Motor neuron (in vitro differentiated cells): Measurements from ENCODE around the gene PSD4. TPM values are rescaled to one million over a fixed set of nuclear protein-coding genes. Genes with fewer than 3 reads are reported as not detected.

ENCODE experiments used
- ATAC-seq, 8 experiments: fragments of 200-7000 bp; cut with Tn5 transposase; replicated peaks in 6 of 8; 2 replicates each; pipeline ENCODE4 v1.8.0; 2021; ENCODE audit warnings: mild to moderate bottlenecking in 8 of 8, moderate library complexity in 8 of 8
- H3K27ac ChIP-seq, 2 donors: fragments of 250-450 bp; sonication (Bioruptor Pico); 2 replicates each; pipeline ENCODE4 v1.9.0; 2021; ENCODE audit warnings: antibody characterized with exemption in 2 of 2, mild to moderate bottlenecking in 2 of 2, moderate library complexity in 1 of 2
- H3K4me1 ChIP-seq, 2 donors: fragments of 250-450 bp; sonication (Bioruptor Pico); replicated peaks in 1 of 2; 2 replicates each; pipeline ENCODE4 v1.6.1; 2021; ENCODE audit warnings: antibody characterized with exemption in 2 of 2, mild to moderate bottlenecking in 2 of 2, moderate library complexity in 1 of 2
- H3K4me3 ChIP-seq, 5 donors: fragments of 250-450 bp; sonication (Bioruptor Pico); 2 replicates each; pipeline ENCODE4 v1.9.0; 2021; ENCODE audit warnings: antibody characterized with exemption in 5 of 5, mild to moderate bottlenecking in 5 of 5, moderate library complexity in 4 of 5
- WGBS, 10 experiments: fragments of 450-650 bp; shearing (Covaris generic); methylation state at CpG; one replicate each; pipeline ENCODE4 v1.0.0; 2022; 5-methylcytosine and 5-hydroxymethylcytosine counted together
- in situ Hi-C, 9 experiments: fragments of 400-800 bp; cut with MboI; loops; one replicate each; pipeline ENCODE4 v1.15.0; 2021; ENCODE audit warnings: low sequenced_read_pairs in 9 of 9, low pct_unique_long_range_greater_than_20kb in 2 of 9; ENCODE audit not compliant: unreplicated experiment in 9 of 9
- total RNA-seq, 8 experiments: library from RNA; unstranded; fragments of 300-600 nt; gene quantifications; 2 replicates each; pipeline versions ENCODE4 v1.2.3 to v1.2.4, GENCODE V29; 2022

Gene PSD4
- total RNA-seq, 8 experiments from 2014 or later, result 0.37 to 9.1 (median 1.3) TPM

DNA sequence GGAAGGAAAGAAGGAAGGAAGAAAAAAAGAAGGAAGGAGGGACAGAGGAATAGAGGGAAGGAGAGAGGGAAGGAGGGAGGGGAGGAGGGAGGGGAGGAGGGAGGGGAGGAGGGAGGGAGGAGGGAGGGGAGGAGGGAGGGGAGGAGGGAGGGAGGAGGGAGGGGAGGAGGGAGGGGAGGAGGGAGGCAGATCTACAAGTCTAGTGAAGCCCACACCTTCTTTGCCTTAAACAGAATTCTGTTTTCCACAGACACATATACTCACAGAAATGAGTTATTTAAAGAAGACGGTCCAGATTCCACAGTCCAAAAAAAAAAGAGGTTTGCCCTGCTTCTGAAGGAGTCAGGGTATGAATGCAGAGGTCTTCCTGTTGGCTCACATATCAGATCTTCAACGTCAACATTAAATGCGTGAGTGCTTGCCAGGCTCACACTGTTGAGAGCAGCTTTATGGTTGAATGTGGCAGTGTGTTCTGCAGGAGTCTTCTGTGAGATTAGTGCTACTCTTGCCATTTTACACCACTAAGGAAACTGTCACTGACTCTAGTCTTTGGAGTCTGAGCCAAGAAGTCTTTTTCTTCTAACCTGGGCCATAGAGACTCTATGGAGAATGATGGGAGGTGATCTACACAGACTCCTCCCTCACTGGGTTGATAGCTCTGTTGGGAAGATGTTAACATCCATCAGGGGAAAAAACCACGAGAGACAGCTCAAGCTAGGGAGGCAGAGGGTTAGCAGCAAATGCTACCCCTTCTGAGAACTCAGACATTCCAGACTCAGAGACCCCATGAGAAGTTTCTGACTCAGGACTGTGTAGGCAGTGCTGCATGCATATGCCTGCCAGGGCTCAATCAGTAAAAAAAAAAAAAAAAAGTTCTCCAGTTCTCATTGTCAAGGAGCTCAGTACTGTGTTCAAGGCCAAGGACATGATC lies 81.6 kb downstream of the PSD4 start:
- no peak overlapping the region for H3K4me3 ChIP-seq
- H3K4me1 ChIP-seq, result no peaks in the 10 kb centered on the region
- in situ Hi-C loops, result loop anchor here in 1 of 9 experiments (25.0 kb wide), 1 partner anchor 107 kb away; no protein-coding TSS in a partner anchor
- ATAC-seq, result no peak
- no peak overlapping the region for H3K27ac ChIP-seq
- 0 to 100% (median 69%) methylated on average over 1 to 4 of the region's 4 CpGs; no CpG with 5 or more reads in 2 of the 10 experiments for WGBS, 10 experiments

DNA sequence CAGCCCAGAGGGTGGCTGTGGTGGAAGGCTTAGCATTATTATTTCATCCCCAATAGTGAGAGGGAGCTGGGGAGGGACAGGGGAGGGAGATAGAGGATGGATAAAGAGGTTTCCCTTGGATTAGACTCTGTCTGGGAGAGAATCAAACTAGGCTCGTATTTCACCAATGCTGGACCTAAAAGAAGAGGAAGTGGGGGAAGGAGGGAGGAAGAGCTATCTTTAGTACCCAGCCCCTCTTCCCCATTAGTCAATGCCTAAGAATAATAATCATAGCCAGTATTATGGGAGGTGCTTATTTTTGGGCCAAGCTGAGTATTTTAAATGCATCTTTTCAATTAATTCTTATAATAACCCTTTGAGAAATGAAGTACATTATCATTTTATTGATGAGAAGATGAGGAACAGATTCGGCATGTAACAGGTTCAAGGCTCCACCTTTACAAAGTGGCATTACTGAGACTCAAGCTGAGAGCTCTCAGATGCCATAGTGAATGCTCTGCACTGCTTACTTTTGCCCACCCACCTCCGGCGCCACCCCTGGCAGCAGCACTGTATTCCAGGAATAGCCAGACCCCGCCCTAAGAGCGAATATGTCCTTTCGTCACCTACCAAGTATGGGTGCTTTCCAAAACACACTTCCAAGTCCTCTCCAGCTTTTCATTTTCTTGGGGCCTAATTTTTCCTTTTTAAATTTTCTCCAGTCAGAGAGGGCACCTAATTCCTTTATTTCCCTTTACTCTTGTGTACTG lies 83.9 kb downstream of the PSD4 start:
- Histone ChIP-seq H3K27ac (no peak overlapping the region), H3K4me3 (no peak overlapping the region), H3K4me1 (no peaks in the 10 kb centered on the region)
- WGBS, 10 experiments, result 46 to 100% (median 84%) methylated on average over 1 to 7 of the region's 7 CpGs
- peak in 1 of 8 experiments; percentile 60 for ATAC-seq
- in situ Hi-C loops, result loop anchor here in 1 of 9 experiments (25.0 kb wide), 1 partner anchor 105 kb away; no protein-coding TSS in a partner anchor

DNA sequence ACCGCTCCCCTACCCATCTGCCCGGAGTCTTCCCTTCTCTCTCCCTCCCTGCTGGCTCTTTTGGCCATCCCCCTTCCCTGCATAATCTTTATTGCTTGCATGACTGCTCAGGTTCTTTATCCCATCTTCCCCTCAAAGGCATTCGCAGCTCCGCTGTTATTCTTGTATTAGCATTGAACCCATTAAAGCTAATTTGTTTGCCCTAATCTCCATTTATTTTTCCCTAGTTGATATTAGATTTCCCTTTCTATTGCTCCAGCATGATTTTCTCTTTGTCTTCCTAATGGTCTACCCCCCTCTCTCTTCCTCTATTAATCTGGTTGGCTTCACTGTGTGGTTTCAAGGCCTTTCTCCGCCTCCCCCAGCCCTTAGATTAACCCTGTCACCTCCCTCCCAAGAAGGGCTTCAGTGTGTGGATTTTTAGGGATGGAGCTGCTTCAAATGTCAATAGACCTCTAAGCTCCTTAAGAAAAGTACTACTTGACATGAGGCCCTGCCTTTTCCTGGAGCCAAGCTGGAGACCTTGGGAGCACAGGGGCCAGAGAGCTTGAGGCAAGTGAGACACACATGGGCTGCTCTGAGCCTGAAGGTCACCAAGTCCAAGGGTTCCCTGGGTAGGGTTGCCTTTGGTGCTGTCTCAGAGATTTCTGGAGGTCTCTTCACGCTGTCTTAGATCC lies 84.8 kb downstream of the PSD4 start:
- Histone ChIP-seq H3K4me3 (no peak overlapping the region), H3K4me1 (no peaks in the 10 kb centered on the region), H3K27ac (no peak overlapping the region)
- ATAC-seq, result no peak
- in situ Hi-C loops, result loop anchor here in 1 of 9 experiments (25.0 kb wide), 1 partner anchor 104 kb away; no protein-coding TSS in a partner anchor
- WGBS, 10 experiments, result 65 to 89% (median 79%) methylated on average over 3 to 6 of the region's 6 CpGs

Other genes starting within 250 kb of the PSD4 start
- gene IL36G, start 196.0 kb upstream of the PSD4 start, total RNA-seq, result under 1 TPM in 2 of 8 experiments, not detected in 6; 0.31 to 0.92 TPM
- not detected for gene IL36A, start 168.5 kb upstream of the PSD4 start, total RNA-seq
- gene IL36B, start 121.1 kb upstream of the PSD4 start, total RNA-seq, result 1 to 10 TPM in 1 of 8 experiments, under 1 TPM in 2, not detected in 5; 0.21 to 4.9 (median 0.81) TPM
- gene IL36RN, start 114.8 kb upstream of the PSD4 start, total RNA-seq, result under 1 TPM in 5 of 8 experiments, not detected in 3; 0.17 to 0.66 (median 0.45) TPM
- gene IL1F10, start 106.0 kb upstream of the PSD4 start, total RNA-seq, result under 1 TPM in 1 of 8 experiments, not detected in 7; 0.24 TPM
- gene IL1RN, start 46.4 kb upstream of the PSD4 start, total RNA-seq, result 1 to 10 TPM in 2 of 8 experiments, under 1 TPM in 2, not detected in 4; 0.21 to 1.3 (median 0.69) TPM
- 10 to 100 TPM in 1 of 8 experiments, 1 to 10 TPM in 6, under 1 TPM in 1; 0.27 to 10.1 (median 3.5) TPM for gene PAX8, start 105.0 kb downstream of the PSD4 start, total RNA-seq